ENCODE data around the gene UBE2J1. TPM values are rescaled to one million over a fixed set of nuclear protein-coding genes. Genes with fewer than 3 reads are reported as not detected.

UBE2J1 gene
- total and polyA plus RNA-seq, 2 experiments from 2014 or later, result 44.7 to 64.1 TPM

DNA sequence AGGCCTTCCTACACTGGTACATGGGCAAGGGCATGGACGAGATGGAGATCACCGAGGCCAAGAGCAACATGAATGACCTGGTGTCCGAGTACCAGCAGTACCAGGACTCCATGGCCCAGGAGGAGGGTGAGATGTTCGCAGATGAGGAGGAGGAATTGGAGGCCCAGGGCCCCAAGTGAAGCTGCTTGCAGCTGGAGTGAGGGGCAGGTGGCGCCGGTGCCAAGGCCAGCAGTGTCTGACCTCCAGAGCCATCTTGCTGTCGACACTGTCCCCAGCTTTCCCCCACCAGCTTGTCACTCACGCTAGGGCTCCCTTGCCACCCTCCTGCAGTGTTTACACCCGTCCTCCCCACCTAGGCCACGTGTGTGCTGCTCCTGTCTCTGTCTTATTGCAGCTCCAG lies 49.6 kb downstream of the UBE2J1 start:
- H3K4me3 ChIP-seq, result no peak overlapping the region

DNA sequence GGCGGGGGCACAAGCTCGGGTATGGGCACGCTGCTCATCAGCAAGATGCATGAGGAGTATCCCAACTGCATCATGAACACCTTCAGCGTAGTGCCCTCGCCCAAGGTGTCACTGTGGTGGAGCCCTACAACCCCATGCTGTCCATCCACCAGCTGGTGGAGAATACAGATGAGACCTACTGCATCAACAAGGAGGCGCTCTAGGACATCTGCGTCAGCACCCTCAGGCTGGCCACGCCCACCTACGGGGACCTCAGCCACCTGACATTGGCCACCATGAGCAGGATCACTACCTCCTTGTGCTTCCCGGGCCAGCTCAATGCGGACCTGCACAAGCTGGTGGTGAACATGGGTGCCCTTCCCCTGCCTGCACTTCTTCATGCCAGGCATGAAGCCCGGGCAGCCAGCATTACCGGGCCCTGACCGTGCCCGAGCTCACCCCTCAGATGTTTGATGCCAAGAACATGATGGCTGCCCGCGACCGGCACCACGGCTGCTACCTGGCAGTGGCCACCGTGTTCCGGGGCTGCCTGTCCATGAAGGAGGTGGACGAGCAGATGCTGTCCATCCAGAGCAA lies 50.2 kb downstream of the UBE2J1 start:
- no peak overlapping the region for H3K4me3 ChIP-seq
- H2AFZ ChIP-seq, result no peak overlapping the region
- no peak overlapping the region for H3K27ac ChIP-seq
- no peaks in the 10 kb centered on the region for H3K9me3 ChIP-seq (ENCODE audit: low read depth)
- H3K4me1 ChIP-seq (ENCODE audit: insufficient read depth), result no peaks in the 10 kb centered on the region
- no peak overlapping the region for H3K4me2 ChIP-seq
- WGBS (ENCODE audit: low lambda C conversion rate, missing lambda C conversion rate), result 90% methylated on average over 22 of the region's 22 CpGs
- no peaks in the 10 kb centered on the region for H3K27me3 ChIP-seq
- no peaks in the 10 kb centered on the region for H3K9me2 ChIP-seq (replicated peaks; ENCODE audit: insufficient read depth)
- no peak for DNase-seq (ENCODE audit: low spot score)
- no peaks in the 10 kb centered on the region for H3K36me3 ChIP-seq (replicated peaks; ENCODE audit: insufficient read depth, low read depth)
- no peak for TF ChIP-seq CTCF (IDR thresholded peaks at IDR 0.05; ENCODE audit: poor library complexity)
- TF ChIP-seq EZH2phosphoT487 (IDR thresholded peaks at IDR 0.05; ENCODE audit: low read depth, severe bottlenecking, unreplicated experiment), result no peak
- no peaks in the 10 kb centered on the region for H4K20me1 ChIP-seq (ENCODE audit: insufficient read depth, poor library complexity, severe bottlenecking)
- H3K79me2 ChIP-seq, result no peaks in the 10 kb centered on the region

More for the DNA sequence above, 49.6 kb downstream of the UBE2J1 start:
- H3K27ac ChIP-seq, result no peak overlapping the region
- TF ChIP-seq EZH2 (IDR thresholded peaks at IDR 0.05; ENCODE audit: borderline replicate concordance) (no peak), CTCF (IDR thresholded peaks at IDR 0.05; ENCODE audit: poor library complexity) (no peak), EZH2phosphoT487 (IDR thresholded peaks at IDR 0.05; ENCODE audit: low read depth, severe bottlenecking, unreplicated experiment) (no peak)
- H2AFZ ChIP-seq, result no peak overlapping the region
- no peak for DNase-seq (ENCODE audit: low spot score)
- H3K4me2 ChIP-seq, result no peak overlapping the region
- H4K20me1 ChIP-seq (ENCODE audit: insufficient read depth, poor library complexity, severe bottlenecking), result no peaks in the 10 kb centered on the region
- H3K79me2 ChIP-seq, result no peaks in the 10 kb centered on the region
- 88% methylated on average over 10 of the region's 10 CpGs for WGBS (ENCODE audit: low lambda C conversion rate, missing lambda C conversion rate)
- H3K36me3 ChIP-seq (replicated peaks; ENCODE audit: insufficient read depth, low read depth), result no peaks in the 10 kb centered on the region
- no peaks in the 10 kb centered on the region for H3K9me2 ChIP-seq (replicated peaks; ENCODE audit: insufficient read depth)
- no peaks in the 10 kb centered on the region for H3K9me3 ChIP-seq (ENCODE audit: low read depth)
- H3K27me3 ChIP-seq, result no peaks in the 10 kb centered on the region
- no peaks in the 10 kb centered on the region for H3K4me1 ChIP-seq (ENCODE audit: insufficient read depth)

GRCh38 chr6:89301586-89302194 lies 50.8 kb downstream of the UBE2J1 start:
- H3K4me1 ChIP-seq (ENCODE audit: insufficient read depth), result no peaks in the 10 kb centered on the region
- TF ChIP-seq CTCF (IDR thresholded peaks at IDR 0.05; ENCODE audit: poor library complexity) (no peak), EZH2 (IDR thresholded peaks at IDR 0.05; ENCODE audit: borderline replicate concordance) (no peak), EZH2phosphoT487 (IDR thresholded peaks at IDR 0.05; ENCODE audit: low read depth, severe bottlenecking, unreplicated experiment) (no peak)
- H3K4me2 ChIP-seq, result no peak overlapping the region
- no peaks in the 10 kb centered on the region for H3K27me3 ChIP-seq
- no peak for DNase-seq (ENCODE audit: low spot score)
- H4K20me1 ChIP-seq (ENCODE audit: insufficient read depth, poor library complexity, severe bottlenecking), result no peaks in the 10 kb centered on the region
- H3K9me2 ChIP-seq (replicated peaks; ENCODE audit: insufficient read depth), result no peaks in the 10 kb centered on the region
- no peaks in the 10 kb centered on the region for H3K9me3 ChIP-seq (ENCODE audit: low read depth)
- H3K4me3 ChIP-seq, result no peak overlapping the region
- no peak overlapping the region for H2AFZ ChIP-seq
- 95% methylated on average over 25 of the region's 25 CpGs for WGBS (ENCODE audit: low lambda C conversion rate, missing lambda C conversion rate)
- H3K79me2 ChIP-seq, result no peaks in the 10 kb centered on the region
- H3K27ac ChIP-seq, result no peak overlapping the region
- no peaks in the 10 kb centered on the region for H3K36me3 ChIP-seq (replicated peaks; ENCODE audit: insufficient read depth, low read depth)

Measured in hepatocyte (in vitro differentiated cells).